Raji (cell line): ENCODE data around the gene PKD1L1.

Source experiments
- POLR2A ChIP-seq: IDR thresholded peaks from 2 replicates; pipeline ENCODE4 v1.6.1; 2011; ENCODE audit warnings: low read depth, low read length, control low read depth; ENCODE audit not compliant: insufficient read depth

PKD1L1 gene

GRCh38 chr7:47932016-47932415 lies 16.2 kb downstream of the PKD1L1 start:
- no peak for TF ChIP-seq POLR2A

DNA sequence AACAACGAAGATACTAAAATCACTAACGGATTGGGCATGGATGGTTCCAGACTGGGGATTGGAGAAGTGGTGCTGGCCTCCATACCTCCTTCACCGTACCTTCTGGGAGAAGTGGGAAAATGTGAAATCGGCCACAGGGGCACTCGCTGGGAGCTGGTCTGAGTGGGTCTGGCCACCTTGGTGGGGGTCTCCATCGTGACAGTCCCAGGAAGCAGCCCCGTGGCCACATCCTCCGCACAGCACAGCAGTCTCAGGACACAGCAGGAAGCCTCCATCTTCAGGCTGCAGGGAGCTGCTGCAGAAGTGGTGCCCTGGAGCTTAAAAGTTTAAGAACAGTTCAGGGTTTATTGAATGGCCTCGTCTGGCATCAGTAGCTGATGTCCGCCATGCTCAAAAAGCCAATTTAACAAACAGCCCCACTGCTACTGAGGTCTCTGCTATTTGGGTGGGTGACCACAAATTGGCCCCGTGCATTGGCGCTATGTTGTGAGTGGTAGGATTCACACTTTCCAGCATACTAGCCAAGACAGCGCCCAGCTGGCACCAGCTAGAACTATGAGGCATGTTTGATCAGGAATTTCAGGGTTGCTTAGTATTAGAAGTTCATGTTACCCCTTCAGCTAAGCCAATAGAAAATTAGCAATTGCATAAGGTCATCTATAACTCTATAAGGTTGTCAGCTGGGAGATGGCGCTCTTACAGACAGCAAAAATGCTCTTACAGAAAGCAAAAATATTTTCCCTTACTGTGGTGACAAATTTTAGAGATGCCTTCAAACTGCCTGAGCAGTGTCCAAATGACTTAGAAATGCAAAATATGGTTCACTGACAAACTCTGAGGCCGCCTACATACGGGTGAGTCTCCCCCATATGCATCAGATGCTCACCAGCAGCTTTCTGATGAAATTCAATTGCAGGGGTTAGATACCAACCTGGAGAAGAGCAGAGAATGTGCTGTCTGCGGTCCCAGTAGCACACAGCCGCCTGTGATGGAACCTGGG lies 17.0 kb downstream of the PKD1L1 start:
- no peak for TF ChIP-seq POLR2A

DNA sequence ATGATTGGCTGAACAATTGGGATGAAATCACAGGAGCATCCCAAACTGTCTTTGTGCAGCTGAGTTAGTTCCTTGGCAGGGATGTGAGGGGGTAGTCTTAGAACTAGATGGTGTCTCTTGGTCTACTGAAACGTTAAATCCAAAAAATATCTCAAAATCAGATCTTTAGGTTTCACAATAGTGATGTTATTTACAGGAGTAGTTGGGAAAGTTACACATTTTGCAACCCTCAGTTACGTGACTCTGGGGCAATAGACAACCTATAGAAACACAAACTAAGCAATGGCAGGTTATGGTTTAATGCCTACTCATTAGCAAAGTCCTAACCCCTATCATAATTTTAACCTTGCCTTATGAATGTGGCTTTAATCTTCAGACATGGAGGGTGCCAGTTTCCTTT lies 24.0 kb downstream of the PKD1L1 start:
- no peak for TF ChIP-seq POLR2A

DNA sequence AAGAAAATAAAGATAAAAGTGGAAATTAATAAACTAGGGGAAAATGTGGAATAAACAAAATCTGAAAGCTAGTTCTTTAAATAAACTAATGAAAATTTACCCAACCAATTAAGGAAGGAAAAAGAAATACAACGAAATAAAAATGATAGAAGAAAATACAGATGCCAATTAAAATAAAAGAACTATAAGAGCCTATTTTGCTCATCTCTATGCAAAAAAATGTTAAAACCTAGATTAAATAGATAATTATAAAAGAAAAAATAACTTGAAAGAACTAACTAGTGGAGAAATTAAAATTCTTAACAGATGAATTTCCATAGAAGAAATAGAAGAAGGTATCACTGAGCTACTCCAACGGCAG lies 32.7 kb downstream of the PKD1L1 start:
- TF ChIP-seq POLR2A: no peak

DNA sequence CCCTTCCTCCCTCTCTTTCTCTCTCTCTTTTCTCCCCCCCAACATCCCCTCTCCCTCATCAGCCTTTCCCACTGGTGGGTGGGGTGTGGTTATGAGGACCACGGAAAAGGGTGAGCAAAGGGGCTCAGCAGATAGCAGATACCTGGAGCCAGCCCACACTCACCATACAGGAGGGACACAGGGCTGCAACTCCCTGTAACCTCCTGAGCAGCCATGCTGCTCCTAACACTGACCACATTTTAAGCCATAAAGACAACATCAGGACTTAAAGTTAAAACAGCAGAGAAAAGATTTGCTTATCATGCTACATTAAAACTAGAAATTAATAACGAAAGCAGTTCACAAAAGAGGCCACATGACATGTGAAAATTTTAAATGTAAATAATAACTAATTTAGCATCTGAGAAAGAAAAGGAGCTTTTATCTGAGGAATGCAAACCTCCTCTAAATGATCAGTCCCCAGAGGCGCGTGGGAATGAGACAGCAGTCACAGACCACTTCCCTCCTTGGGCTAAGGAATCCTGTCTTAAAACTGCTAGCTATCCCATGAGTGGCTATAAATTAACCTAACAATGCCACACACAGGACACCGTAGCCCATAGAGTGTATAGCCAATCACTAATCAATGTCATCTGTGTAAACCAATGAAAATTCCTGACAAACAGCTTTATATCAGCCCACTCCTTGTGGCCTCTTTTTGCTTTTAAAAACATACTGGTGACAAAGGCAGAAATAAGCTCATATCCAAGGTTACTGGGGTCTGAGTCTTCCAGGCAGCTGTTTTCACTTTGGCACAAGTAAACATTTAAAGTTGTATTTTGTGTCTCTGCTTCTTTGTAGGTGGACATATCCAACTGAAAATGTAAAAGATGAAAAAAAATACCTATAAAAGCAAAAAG lies 33.3 kb downstream of the PKD1L1 start:
- TF ChIP-seq POLR2A: no peak

GRCh38 chr7:47912332-47912731 lies 35.9 kb downstream of the PKD1L1 start:
- TF ChIP-seq POLR2A: no peak

- no peak for TF ChIP-seq POLR2A
Measured at GRCh38 chr7:47908720-47909119, 39.5 kb downstream of the PKD1L1 start.

DNA sequence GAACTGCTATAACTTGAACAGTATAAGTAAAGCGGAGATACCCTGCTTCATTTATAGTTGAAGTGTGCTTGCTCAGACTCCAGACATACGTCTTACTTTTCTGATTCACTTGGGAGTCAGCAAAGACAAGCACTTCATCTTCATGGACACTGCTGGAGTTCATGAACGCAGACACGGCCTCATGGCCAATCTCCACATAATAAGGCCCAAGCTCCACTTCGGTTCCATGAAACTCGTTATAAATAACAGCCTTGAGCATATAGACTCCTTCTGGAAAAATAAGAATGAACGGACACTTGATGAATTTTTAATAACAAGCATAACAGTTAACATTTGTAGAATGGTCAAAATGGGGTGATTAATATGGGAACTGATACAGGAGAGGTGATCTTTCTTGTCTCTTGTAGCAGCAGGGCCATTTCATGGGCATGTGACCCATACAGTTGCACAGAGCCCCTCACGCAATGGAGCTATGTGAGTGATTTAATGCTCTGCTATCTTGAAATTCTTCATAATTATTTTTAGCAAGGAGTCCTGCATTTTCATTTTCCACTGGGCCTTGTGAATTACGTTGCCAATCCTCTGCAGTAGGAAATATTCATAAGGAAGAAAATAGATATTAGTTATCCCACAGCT lies 40.2 kb downstream of the PKD1L1 start:
- TF ChIP-seq POLR2A: no peak

DNA sequence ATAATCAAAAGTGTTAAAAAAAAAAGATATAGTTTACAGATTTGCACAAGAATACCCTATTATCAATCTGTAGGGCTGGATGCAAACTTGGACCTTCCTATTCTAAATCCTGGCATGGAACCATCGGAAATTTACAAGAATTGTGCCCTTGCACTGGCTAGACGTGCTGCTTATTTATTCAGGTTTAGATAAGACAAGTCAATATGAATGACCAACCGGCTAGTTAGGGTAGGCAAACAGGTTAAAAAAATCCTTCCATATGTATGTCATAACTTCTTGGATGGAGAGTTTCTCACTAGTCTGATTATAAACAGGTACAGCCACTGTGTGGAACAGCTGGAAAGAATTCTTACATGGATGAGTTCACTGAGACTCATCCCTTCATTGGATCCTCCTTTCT lies 41.4 kb downstream of the PKD1L1 start:
- no peak for TF ChIP-seq POLR2A

DNA sequence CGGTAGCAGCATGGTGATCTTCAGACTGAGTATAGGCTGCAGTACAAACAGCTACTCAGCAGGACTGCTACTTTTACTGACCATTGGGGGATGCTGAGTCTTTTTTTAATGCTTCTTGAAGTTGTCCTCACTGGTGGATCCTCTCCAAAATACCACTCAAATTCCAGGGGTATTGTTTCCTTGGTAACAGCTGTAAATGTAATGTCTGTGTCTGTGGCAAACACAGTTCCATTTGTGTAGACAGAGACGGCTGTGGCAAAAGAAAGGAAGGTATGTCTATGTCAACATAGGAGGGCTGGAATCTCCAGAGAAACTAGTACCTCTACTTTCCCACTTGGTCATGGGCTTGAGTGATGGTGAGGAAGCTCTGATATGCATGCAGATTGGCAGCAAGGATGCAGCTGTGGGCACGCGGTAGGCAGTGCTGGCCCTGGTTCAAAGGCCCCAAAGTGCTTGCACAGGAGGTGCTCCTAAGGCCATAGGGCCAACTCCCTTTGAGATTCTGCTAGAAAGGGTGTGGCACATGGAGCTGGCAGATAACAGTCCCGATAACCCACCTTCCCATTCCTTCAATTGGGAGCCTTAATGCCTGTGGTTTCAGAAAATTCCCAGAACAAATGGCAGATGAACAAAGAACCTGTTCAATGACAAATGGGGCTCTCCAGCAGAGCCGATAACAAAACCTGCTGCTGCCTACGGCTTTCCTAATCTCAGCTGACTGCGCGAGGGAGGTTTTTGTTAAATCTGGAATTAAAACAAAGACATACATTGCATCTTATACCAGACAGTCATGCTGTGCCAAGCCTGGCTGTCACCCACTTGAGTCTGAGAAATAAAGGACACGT lies 43.0 kb downstream of the PKD1L1 start:
- no peak for TF ChIP-seq POLR2A

DNA sequence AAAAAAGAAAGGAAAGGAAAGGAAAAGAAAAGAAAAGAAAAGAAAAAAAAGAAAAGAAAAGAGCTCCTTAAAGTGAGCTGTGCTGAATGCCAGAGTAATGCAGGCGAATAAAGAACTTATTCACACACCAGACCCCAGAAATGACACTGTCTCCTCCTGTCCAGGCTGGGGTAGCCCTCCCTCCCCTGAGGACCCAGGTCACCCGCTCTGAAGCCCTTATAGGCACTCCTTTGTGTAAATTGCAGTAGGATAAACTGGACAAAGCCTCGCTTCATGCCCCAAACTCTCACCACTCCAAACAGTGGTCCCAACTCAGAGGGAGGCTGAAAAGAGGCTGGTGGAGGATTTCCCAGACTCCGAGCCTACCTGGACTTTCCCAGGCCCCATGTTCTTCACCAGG lies 46.3 kb downstream of the PKD1L1 start:
- TF ChIP-seq POLR2A: no peak

GRCh38 chr7:47901542-47901941 lies 46.7 kb downstream of the PKD1L1 start:
- no peak for TF ChIP-seq POLR2A

DNA sequence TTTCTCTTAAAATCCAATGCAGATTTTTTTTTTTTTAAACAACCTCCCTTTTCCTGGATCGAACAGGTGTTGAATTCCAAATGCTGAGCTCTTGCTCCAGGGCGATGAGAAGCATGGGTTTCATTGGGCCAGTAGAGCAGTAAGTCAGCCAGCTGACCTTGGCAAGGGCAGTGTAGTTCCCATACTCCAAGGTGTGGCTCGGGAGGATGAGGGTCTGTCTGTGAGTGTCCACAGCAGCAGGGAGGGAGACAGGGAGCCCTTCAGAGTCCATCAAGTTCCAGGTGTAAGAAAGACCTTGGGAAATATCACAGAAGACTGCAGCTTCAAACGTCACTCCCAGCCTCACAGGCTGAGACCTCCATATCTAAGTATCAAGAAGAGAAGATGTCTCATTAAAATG lies 50.4 kb downstream of the PKD1L1 start:
- TF ChIP-seq POLR2A: no peak

DNA sequence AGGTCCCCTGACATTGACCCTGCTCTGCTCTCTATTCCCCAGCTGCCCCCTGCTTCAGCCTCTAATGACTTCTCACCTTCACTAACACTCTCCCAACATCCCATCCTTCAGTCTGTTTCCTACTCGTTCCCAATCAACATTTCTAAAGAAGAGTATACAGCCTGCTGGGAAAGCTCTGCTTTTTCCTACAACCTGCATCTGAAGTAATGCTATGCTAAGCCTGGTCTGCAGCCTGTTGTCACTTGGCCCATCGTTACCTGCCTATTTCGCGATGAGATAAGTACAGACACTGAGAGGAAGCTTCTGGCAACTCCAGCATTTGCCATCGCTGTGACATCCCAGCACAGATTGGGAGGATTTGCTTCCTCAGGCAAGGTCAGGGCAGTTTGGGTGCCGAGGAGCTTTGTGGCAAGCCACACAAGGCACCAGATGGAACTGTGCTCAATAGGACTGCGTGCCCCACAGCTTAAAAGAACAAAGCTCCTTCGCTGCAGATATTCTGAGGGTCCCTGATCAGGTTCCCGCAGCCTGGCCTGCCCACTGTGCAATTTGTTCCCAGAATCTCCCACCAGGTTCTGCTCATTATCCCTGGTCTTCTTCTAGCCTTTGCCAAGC lies 51.4 kb downstream of the PKD1L1 start:
- no peak for TF ChIP-seq POLR2A

GRCh38 chr7:47895026-47895425 lies 53.2 kb downstream of the PKD1L1 start:
- no peak for TF ChIP-seq POLR2A
